ENCODE results near the gene CRYGD.

DNA sequence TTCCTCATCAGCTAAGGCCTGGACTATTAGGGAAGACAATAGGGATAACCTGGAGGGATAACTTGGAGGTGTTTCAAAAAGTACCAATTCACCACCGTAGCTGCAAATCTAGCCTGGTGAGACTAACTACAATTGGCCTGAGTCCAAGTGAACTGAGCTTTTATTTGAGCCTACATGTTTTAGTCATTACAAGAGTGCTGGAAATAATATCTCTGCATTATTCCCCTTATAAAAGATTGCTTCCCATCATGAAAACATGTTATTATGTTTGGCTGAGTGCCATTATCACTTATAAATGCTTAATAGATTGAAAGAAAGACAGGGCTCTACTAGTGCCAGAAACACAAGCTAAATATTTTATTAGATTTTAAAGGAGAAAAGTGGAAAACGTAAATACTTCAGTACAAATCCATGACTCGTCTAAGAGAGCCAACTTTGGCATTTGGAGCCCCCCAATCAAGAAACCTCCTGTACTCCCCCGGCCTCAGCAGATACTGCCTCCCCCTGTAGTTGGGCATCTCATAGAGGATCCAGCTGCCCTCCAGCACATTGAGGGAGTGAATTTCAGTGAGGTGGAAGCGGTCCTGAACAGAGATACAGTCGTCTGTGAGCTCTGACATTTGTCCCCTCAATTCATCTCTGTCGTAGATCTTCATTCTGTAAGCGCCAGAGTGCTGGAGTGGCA, 18.1 kb upstream of the CRYGD start:
- TF ChIP-seq SAP30 (IDR thresholded peaks at IDR 0.05; ENCODE audit: borderline replicate concordance, insufficient read depth, low read depth, low read length, poor library complexity, severe bottlenecking) (no peak), SNRNP70 (optimal IDR thresholded peaks at IDR 0.05; ENCODE audit: low read depth, low read length) (no peak)

Data from K562 (cell line).